HTR-8/SVneo (cell line): ENCODE data around the gene SELENOI.

Experiments used
- DNase-seq: peaks from one replicate; pipeline ENCODE4 v3.0.0; 2011; ENCODE audit warnings: low spot score, mixed read lengths; ENCODE audit not compliant: insufficient read length
- FAIRE-seq: peaks from 2 replicates; lab custom pipeline; 2011; peaks lifted over from hg19 to GRCh38; lab: Jason Lieb, UNC

Gene SELENOI

DNA sequence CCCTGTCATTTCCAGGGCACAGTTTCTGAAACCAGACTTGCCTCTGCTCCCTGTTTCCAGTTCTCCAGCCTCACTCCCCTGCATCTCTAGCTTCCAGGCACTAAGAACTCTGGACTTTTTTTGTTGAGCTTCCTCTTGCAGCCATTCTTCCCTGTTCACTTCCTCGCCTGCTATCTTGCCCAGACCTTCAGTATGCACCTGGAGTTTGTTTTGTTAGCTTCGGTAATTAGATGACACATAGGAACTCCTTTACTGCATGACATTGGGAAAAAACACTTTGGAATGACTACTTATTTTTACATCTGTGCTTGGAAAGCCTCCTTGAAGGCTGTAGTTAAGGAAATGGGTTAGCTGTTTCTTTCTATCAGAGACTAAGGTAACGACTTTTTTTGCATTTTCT, 96.8 kb downstream of the SELENOI start:
- FAIRE-seq (no peak), DNase-seq (no peak)

DNA sequence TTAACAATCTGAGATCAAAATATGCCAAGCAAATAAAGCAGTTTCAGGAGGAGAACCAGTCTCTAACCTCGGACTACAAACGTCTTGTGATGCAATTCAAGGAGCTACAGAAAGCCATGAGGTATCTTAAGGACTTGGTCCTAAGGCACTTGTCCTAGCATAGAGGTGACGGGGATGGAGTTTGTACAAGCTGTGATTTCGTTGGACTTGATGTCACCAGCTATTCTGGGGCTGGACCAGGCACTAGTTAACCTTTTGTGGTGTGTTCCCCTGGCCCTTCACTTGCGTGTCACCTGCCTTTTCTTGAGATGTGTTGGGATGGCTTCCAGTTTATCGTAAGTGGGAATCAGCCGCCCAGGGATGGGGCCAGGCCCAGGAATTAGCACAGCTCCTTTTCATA, 98.3 kb downstream of the SELENOI start:
- FAIRE-seq (no peak), DNase-seq (no peak)
